OCI-LY3 (cell line): ENCODE data around the gene RBM34.

Experiments used
- CTCF ChIP-seq: fragments of 200-600, 300-600 bp; sonication (generic); IDR thresholded peaks from 2 replicates; pipeline ENCODE4 v1.5.1; 2014; ENCODE audit warnings: antibody characterized with exemption, low read length, low read depth
- EZH2phosphoT487 ChIP-seq: fragments of 200-600 bp; shearing (Covaris generic); IDR thresholded peaks from 2 replicates; pipeline ENCODE4 v1.6.1; 2018; ENCODE audit warnings: antibody characterized with exemption, mixed run types, low read depth

GRCh38 chr1:235133086-235133485, 28.0 kb downstream of the RBM34 start:
- TF ChIP-seq CTCF (no peak), EZH2phosphoT487 (no peak)
